GM23248 (cell line): ENCODE measurements around the gene KSR2.

Experiments used
- EZH2 ChIP-seq: fragments of 200-600 bp; sonication (generic); IDR thresholded peaks from 2 replicates; pipeline ENCODE4 v1.6.1; 2018; ENCODE audit warnings: antibody characterized with exemption, mild to moderate bottlenecking; ENCODE audit not compliant: insufficient read depth, poor library complexity, severe bottlenecking
- EZH2phosphoT487 ChIP-seq: fragments of 200-600 bp; sonication (generic); IDR thresholded peaks from 2 replicates; pipeline ENCODE4 v1.6.1; 2018; ENCODE audit warnings: antibody characterized with exemption, moderate library complexity, mild to moderate bottlenecking, low read depth; ENCODE audit not compliant: insufficient read depth

- TF ChIP-seq EZH2, result no peak
- TF ChIP-seq EZH2phosphoT487, result no peak
Observed at GRCh38 chr12:117714203-117714602, 254.6 kb downstream of the KSR2 start.
